ENCODE data around the gene RABL2B.

RABL2B gene

DNA sequence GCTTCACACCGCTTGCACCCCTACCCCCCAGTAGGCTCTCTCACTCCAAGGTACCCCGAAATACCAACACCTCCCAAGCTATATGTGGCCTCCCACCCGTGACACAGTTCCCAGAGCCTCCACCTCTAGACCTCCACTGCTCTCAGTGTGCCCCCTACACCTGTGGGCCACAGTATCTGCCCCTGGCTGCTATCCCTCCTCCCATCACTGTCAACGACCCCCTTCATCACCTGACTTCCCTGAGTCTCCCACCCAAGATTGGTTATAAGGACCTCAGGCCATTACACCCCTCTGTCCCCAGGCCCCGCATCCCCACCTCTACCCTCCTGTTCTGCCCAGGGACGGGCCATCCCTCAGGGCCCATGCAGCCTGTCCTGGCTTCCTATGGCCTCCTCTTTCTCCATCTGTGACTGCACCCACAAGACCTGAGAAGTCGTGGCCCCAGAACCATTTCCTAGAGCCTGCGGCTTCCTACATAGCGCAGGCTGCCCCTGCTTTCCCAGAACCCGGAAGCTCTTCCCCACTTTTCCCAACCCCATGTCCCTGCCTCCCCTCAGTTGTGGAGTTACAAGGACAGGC is 44.7 kb downstream of the RABL2B start:
- no peak for DNase-seq (ENCODE audit: low spot score)

DNA sequence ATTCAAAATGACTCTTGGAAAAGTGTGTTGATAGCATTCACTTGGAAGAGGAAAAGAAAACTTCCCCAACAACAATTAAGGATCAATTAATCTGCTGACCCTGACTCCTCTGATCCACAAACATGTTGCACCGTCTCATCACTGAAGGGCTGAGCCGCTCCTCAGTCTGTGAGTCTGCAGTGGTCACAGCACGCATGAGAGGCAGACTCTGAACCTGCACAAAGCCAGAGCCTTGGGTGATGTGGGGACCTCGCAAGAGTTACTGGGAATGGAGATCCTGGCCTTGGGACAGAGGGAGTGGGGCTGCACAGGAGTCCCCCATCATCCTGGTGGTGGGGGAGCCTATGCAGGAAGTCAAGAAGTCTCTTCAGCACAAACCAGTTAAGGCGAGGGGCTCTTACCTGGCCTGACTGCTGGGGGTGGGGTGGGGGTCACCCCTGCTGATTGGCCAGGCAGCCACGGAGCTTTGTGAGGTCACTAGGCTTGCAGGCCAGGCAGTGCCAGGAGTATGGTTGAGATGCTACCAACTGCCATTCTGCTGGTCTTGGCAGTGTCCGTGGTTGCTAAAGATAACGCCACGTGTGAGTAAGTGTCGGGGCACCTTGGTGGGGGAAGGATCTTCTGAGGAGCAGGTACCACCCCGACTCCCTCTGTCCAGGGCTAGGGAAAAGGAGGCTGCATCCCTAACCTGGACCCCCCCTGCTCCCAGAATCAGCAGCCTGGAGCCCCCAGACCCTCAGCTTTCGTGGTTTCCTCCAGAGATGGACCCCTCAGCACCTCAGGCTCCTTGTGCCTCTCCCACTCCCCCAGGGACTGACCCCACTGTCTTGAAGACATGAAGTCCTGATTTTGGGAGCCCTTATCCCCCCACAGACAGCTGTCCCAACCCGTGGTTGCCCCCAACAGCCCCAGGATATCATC is 45.4 kb downstream of the RABL2B start, which contains the start of gene ACR:
Gene ACR, plus strand, starts transcription at position 477 of the 921 bp plus-strand sequence. Its CDS starts 32 bp downstream, at position 509.
- no peak for DNase-seq (ENCODE audit: low spot score)

DNA sequence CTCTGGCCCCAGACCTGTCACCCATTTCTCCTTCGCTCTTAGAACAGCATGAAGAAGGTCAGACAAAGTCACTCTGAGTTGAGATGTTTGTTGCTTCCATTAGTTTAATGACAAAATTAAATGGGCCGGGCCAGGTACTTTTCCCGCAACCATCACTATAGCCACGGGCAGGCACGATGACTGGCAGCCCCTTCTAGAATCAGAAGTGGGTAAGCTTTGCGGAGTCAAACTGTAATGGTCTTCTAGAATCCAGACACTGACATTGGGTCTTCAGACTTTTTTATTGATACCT is 47.8 kb downstream of the RABL2B start:
- no peak for DNase-seq (ENCODE audit: low spot score)

DNA sequence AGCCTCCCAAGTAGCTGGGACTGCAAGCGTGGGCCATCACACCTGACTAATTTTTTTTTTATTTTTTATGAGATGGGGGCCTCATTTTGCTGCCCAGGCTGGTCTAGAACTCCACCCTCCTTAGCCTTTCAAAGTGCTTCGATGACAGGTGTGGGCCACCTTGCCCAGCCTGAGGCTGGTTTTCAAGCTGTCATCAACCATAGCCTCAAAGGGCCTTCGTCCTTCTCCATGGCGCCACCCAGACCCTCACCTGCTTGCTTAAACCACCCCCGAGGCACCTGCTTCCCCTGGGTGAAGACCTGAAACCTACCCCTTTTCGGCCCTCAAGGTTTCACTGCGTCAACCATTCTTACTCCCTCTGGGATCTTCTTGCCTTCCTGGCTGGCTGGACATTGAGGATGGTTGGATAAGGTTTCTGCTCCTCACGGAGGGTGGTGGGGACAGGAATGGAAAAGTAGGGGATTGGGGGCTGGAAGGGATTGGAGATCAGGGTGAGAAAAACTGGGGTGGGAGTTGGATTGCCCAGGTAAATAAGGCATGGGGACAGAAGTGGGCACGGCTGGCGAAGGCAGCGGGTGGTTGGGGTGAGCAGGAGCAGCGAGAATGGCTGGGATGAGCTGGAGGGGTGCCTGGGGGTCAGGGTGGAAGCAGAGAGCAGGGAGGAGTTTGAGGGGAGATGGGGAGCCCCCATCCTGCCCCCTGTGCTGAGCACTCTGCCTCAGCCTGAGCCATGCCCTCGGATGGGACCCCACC is 48.3 kb downstream of the RABL2B start:
- DNase-seq (ENCODE audit: low spot score), result no peak

DNA sequence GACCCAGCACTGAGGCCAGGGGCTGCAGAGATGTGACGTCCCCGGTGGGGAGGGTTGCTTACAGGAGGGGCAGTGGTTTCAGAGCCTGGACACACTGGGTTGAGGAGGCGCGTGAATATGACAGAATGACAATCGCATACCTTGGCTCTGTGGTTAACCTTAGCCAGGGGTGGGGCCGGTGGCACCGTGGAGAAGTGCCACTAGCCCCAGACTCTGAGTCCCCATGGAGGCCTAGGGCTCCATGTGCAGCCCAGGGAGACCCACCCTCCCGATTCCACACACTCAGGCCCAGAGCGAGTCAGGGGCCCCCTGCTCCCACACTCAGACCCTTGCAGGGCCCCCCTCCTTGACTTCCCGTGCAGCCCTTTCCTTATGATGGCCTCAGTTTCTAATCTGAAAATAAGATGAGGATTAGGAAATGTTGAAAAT is 49.1 kb downstream of the RABL2B start:
- DNase-seq (ENCODE audit: low spot score), result no peak

DNA sequence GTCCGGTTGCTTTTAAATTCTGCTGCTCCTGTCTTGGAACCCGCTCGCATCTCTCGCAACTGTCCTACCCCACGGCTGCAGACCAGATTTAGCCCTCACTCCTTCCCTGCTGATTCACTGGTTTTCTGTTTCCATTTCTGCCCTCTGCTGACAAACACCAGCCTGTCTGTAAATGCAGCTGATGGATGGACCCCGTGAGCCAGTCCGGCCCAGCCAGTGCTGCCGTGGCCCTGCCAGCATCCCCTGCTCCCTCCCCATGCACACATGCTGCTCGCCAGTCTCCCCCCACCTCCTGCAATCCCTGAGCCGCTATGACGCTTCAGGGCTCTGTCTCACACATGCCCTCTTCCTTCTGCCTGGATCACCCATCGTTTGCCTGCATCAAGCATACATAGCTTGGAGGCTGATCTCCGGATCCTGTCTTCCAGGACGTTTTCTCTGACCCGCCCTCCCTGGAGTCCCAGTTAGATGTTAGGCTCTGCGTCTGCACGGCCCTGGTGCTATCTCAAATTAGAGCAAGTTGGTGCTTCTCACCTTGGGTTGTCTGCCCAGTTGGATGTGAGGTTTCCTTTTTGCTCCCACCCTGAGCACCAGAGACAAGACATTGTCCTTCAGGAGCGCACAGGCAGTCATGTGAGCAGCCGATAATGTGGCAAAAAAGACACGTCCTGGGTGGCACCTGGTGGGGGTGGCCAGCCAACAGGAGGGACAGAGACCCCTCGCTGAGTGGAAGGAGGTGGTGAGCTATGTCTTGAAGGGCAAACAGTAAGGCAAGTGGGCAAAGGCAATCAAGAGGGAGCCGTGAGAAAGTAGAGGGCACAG is 49.7 kb downstream of the RABL2B start:
- DNase-seq (ENCODE audit: low spot score), result no peak

DNA sequence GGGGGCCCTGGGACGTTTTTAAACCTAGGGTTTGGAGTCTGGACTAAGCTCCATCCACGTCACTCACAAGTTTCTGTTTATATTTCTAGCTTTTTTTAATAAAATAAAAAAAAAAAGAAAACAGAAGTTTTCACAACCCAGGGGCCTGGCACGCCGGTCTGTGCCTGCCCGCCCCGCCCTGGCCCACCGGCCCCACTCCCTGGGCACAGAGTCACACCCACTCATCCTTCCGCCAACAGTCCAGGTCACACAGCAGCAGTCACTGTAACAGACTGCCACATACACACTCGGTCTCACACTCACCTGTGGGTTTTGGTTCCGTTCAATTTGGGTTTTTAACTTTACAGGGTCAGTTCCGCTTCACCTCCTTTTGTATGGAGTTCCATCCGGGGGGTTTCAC is 50.8 kb downstream of the RABL2B start:
- no peak for DNase-seq (ENCODE audit: low spot score)

DNA sequence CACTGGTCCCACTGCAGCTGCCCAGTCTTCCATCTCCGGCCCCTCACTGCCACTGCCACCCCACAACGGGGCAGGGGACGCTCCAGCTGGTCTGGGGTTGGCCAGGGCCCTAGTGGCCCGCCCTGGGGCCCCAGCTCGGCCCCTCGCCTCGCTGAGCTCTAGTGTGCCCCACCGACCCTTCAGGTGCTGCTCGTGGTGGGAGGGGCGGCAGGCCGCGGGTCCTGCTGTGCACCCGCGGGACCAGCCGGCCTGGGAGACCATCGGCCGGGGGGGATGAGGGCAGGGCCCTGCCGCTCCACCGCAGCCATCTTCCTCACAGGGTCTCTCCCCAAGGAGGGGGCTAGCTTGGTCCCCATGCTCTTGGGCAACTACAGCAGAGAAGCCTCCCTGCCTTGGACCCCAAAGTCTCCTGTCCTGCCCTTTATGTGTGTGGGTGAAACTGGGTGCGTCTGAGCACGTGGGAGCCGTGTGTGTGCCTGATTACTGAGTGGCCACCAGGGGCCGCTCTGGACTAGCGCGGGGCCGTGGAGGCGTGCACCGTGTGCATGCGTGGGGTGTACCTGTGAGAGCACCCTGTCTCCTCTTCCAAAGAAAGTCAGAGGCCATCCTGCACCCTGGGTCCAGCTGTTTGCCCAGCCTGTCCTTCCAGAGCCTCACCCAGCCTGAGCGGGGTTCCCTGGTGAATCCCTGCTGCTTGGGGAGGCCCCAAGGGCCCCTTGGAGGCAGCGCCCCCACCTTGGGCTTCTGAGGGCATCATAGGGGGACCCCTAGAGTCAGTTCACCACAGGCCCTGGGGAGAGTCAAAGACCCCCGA is 51.4 kb downstream of the RABL2B start:
- peak; percentile 57 for DNase-seq (ENCODE audit: low spot score)

DNA sequence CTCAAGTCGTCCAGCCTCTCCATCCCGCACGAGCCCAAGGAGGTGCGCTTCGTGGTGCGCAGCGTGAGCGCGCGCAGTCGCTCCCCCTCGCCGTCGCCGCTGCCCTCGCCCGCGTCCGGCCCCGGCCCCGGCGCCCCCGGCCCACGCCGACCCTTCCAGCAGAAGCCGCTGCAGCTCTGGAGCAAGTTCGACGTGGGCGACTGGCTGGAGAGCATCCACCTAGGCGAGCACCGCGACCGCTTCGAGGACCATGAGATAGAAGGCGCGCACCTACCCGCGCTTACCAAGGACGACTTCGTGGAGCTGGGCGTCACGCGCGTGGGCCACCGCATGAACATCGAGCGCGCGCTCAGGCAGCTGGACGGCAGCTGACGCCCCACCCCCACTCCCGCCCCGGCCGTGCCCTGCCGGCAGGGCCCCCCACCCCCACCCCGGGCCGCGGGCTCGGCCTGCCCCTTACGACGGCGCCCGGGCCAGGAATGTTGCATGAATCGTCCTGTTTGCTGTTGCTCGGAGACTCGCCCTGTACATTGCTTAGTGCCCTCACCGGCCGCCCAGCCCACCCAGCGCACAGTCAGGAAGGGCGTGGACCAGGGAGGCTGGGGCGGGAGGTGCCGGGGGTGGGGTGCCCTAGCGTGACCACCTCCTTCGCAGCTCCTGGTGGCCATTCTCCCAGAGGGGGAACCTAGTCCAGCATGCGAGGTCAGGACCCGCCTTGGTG is 52.3 kb downstream of the RABL2B start:
- DNase-seq (ENCODE audit: low spot score), result no peak

DNA sequence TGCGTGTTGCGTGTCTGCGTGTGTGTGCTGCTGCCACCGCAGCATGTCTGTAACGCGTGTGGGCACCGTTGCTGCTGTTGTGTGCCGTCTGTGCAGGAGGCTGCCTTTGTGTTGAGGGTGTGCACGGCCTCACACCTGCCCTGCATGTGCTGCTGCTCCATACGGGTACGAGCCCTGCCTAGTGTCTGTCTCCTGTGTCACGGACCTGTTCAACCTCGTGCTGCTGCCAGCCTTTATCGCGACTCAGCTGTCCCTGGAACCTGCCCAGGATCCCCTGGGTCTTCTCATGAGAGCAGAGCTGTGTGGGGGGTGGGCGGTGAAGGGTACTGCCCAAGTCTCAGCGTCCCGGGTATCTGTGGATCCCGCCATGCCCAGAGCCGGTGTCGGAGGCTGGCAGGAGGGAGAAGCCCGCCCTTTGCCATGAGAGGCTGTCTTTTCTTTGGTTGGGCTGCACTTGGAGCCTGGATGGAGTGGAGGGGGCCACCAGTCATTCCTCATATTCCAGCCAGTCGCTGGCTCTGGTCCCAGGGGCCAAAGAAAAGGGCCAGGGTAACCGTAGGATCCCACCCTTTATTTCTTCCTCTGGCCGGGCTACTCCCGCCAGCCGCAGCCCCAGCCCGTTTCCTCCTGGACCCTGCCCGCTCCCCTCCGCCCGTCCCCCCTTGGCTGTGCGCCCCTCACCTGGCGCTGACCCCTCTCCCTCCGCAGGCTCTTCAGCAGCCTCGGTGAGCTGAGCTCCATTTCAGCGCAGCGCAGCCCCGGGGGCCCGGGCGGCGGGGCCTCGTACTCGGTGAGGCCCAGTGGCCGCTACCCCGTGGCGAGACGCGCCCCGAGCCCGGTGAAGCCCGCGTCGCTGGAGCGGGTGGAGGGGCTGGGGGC is 53.2 kb downstream of the RABL2B start:
- DNase-seq (ENCODE audit: low spot score), result no peak

DNA sequence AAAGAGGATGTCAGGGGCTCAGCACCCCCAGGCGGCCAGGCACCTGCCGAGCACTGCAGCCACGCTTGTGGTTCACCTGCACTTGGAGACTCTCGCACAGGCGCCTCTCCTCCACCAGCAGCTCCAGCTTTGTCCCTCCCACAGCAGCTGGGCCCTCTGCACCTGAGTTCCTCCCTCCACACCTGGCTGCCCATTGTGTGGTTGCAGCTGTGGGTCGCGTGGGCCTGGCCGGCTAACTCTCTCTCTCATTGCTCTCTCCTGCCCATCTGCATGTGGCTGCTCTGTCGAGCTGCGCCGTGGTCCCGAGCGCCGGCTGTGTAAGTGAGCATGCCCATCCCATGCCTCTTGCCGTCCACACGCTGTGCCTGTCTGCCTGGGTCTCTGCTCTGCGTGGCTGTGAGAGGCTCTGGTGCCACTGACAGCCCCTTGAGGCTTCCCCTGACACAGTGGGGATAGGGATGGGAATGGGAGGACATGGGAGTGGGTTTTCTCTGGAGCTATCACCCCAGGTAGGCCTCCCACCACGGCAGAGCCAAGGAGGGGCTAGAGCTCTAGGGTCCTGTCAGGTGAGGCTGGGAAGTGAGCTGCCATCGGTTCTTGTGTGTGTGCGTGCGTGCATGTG is 53.9 kb downstream of the RABL2B start:
- DNase-seq (ENCODE audit: low spot score), result no peak

DNA sequence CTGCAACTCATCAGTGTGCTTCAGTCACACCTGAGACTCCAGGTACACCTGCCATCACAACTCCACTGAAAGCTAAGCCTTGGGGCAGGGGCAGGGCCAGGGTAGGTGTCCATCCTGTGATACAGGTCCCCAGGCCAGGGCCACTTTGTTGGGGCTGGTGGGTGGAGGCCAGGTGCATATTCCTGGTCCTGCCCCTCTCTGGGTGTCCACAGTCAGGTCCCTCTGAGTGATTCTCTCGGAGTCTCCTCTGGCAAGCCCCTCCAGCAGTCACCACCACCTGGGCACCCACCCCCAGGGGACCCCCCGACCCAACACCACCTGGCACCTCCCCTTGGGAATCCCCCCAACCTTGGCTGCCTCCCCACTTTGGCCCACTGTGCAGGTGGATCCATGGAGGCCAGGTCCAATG is 54.9 kb downstream of the RABL2B start:
- no peak for DNase-seq (ENCODE audit: low spot score)

DNA sequence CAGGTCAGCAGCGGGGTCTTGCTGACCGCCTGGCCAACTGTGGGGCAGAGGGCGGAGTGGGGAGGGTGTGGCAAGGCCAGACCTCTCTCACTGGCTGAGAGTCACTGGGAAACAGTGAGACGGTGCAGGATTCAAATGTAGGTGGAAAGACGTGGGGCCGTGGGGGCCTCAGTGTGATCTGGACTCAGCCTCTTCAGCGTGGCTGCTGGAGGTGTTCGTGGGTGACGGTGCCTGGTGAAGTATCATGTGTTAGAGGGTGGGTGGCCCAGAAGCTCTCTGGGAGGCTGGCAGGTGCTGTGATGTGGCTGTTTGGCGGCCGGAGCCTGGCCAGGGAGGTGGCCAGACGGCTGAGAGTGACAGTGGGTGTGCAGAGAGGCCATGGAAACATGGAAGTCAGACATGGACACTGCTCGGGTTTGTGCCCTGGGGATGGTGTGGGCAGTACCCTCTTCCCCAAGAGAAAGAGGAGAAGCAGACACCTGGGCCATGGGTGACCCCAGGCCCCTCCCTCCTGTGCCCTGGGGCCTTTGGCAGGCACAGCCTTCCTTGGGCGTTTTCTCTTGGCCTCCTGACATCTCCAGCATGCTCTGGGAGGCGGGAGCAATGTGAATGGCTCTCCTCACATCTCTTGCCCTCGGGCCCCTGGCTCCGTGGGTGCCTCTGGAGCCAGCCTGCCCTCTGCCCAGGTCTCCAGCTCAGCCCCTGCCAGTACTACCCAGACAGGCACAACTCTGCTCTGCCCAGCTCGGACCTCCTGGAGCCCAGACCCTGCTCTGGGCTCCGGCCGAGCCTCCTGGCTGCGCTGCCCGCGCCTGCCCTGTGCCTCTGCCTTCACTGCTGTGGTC is 55.5 kb downstream of the RABL2B start:
- DNase-seq (ENCODE audit: low spot score), result no peak

DNA sequence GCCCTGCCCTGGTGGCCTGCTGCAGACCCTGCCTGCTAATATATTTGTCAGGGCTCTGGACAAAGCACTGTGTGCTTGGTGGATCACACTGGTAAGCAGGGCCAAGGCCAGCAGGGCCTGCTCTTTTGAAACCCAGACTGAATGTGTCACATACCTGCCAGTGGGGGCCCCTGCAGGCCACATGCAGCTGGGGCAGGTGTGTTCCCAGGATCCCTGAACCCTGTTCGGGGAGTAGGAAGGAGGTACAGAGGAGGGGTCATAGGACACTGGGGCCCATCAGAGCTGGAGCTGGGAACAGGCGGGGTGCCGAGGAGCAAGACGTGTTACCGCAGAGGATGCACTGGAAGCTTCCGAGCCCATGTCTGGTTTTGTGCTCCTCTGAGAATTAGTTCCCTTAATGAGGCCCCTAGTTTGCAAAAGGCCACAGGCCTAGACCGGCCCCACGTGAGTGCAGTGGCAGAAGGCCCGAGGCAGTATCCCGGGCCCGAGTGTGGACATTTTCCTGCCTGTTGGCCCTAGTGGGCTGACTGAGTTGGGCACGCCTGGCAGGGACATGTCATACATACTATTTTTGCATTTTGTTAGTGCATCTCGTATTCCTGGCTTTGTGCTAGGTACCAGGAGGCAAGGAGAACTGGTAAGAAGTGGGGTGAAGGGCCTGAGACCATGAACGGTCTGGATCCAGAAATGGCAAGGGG is 56.6 kb downstream of the RABL2B start:
- no peak for DNase-seq (ENCODE audit: low spot score)

DNA sequence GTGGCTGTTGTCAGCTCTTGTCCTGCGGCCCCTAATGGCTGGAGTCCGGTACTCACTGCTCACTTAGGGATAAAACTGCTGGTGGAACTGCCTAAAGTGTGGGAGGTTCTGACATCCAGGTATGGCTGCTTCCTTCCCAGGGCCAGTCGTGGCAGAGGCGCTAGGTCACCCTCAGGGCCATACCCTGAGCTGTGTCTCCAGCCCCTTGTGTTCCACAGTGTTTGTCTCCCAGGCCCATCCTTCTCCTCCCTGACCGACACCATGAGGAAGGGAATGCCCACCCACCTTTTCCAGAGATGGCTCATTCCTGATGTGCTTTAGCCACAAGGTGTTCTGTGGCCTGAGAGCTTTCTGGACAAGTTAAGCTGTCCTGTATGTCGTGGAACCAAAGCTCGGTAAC is 57.8 kb downstream of the RABL2B start:
- DNase-seq (ENCODE audit: low spot score), result no peak

DNA sequence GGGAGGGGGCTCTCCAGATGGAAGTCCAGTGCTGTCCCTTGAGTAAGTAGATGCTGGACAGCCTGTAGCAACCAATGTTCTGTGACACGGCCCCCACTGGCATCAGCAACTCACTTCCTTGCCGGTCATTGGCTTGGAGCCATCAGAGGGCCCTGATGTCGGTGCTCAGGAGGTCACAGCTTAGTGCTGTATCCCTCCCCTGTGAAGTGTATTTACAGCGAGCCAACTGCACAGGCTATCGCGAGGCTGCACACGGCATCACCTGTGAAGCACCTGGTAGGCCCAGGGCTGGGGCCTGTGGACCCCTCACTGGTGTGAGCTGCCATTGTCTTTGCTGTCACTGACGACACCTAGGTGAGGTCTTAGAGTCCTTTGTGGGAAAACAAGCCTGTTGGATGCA is 58.8 kb downstream of the RABL2B start:
- DNase-seq (ENCODE audit: low spot score), result no peak

DNA sequence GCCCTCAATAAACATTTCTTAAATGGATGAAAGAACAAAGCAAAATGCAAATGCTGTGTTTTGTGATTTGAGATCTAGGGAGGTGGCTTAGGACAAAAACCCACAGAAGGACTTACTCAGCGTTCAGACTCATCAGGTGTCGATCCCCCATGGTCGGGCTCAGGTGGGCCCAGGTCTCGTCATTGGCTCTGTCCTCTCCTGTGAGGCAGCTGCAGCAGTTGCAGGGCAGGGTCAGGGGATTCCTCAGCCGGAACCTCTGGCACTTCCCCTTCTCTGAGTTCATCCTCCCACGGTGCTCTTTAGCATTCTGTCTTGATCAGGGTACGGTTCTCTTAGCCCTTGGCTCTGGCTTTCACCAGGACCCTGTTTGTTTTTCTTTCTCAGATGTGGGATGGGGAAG is 59.4 kb downstream of the RABL2B start:
- no peak for DNase-seq (ENCODE audit: low spot score)

All from CD4-positive, alpha-beta T cell treated with Interleukin-6 at 100 ng/mL for 8 hours (primary cell).